CD4-positive, alpha-beta memory T cell (primary cell): ENCODE measurements around the gene KLK4. TPM values are rescaled to one million over a fixed set of nuclear protein-coding genes. Genes with fewer than 3 reads are reported as not detected.
A peak's percentile ranks its signal among the peaks of the same experiment; 100 is the strongest.

Experiments used
- CTCF ChIA-PET: fragments of 350-600 bp; sonication (Branson Sonifier 250); formaldehyde crosslinking; loops from one replicate; lab custom pipeline; 2021; ENCODE audit warnings: inconsistent platforms; ENCODE audit not compliant: partially characterized antibody; lab: Charles Lee
- POLR2A ChIA-PET: fragments of 350-600 bp; sonication (Branson Sonifier 250); formaldehyde crosslinking; loops from one replicate; lab custom pipeline; 2021; ENCODE audit not compliant: partially characterized antibody; lab: Charles Lee
- DNase-seq, 5 donors: peaks; one replicate each; pipeline versions ENCODE4 v3.0.0 to v3.0.0-alpha.2; 2020 to 2022; ENCODE audit warnings: mixed read lengths in 1 of 5
- H3K27ac ChIP-seq: one replicate; pipeline ENCODE4 v1.7.0; 2013; ENCODE audit warnings: low read depth, low read length
- H3K27me3 ChIP-seq: 2 replicates; pipeline ENCODE4 v1.7.0; 2013; ENCODE audit warnings: mild to moderate bottlenecking, low read length, moderate library complexity; ENCODE audit not compliant: insufficient read depth
- H3K36me3 ChIP-seq: 2 replicates; pipeline ENCODE4 v1.7.0; 2013; ENCODE audit warnings: mild to moderate bottlenecking, low read length, moderate library complexity; ENCODE audit not compliant: insufficient read depth
- H3K4me1 ChIP-seq: 2 replicates; pipeline ENCODE4 v1.7.0; 2013; ENCODE audit warnings: mild to moderate bottlenecking, low read length, moderate library complexity; ENCODE audit not compliant: insufficient read depth
- H3K4me3 ChIP-seq, 2 donors: one replicate each; pipeline ENCODE4 v1.7.0; 2013; ENCODE audit warnings: low read length in 2 of 2, mild to moderate bottlenecking in 1 of 2
- H3K9me3 ChIP-seq, 2 donors: one replicate each; pipeline ENCODE4 v1.7.0; 2013; ENCODE audit warnings: low read length in 2 of 2, control low read depth in 1 of 2; ENCODE audit not compliant: control insufficient read depth in 1 of 2
- H3K27ac Mint-ChIP-seq, 7 donors: one replicate each; pipeline ENCODE4 v1.8.0; 2020 to 2021; ENCODE audit warnings: mixed read lengths in 7 of 7, mild to moderate bottlenecking in 6 of 7, inconsistent platforms in 3 of 7, moderate library complexity in 3 of 7
- H3K27me3 Mint-ChIP-seq, 2 donors: one replicate each; pipeline ENCODE4 v1.8.0; 2020 to 2021; ENCODE audit warnings: mixed read lengths in 2 of 2
- H3K36me3 Mint-ChIP-seq, 2 donors: one replicate each; pipeline ENCODE4 v1.8.0; 2020 to 2021; ENCODE audit warnings: mixed read lengths in 2 of 2, inconsistent platforms in 1 of 2, mild to moderate bottlenecking in 1 of 2
- H3K4me1 Mint-ChIP-seq, 4 donors: one replicate each; pipeline ENCODE4 v1.8.0; 2020 to 2021; ENCODE audit warnings: mixed read lengths in 4 of 4, mild to moderate bottlenecking in 1 of 4
- H3K4me3 Mint-ChIP-seq, 8 donors: one replicate each; pipeline ENCODE4 v1.8.0; 2020 to 2021; ENCODE audit warnings: mixed read lengths in 8 of 8, mild to moderate bottlenecking in 7 of 8, moderate library complexity in 6 of 8, inconsistent platforms in 3 of 8
- H3K9me3 Mint-ChIP-seq, 8 donors: one replicate each; pipeline ENCODE4 v1.8.0; 2020 to 2021; ENCODE audit warnings: mixed read lengths in 8 of 8, mild to moderate bottlenecking in 5 of 8, inconsistent platforms in 3 of 8, moderate library complexity in 1 of 8
- intact Hi-C: fragments of 100-400 bp; cut with micrococcal nuclease; formaldehyde crosslinking; loops from one replicate; pipeline ENCODE4 v1.15.1; 2023
- polyA plus RNA-seq, 2 donors: library from polyadenylated mRNA; unstranded; fragments of 300-500 nt; fragmentation: Illumina TruSeq; gene quantifications; one replicate each; pipeline ENCODE4 v1.2.3, GENCODE V29; 2021
- total RNA-seq, 2 experiments: library from RNA; stranded (reverse); gene quantifications; one replicate each; pipeline ENCODE4 v1.2.3, GENCODE V29; 2021

The KLK4 gene
- total and polyA plus RNA-seq, 4 experiments from 2014 or later = not detected

- ChIA-PET CTCF (no interaction called here), POLR2A (no interaction called here)
- Mint-ChIP-seq H3K27me3 (peaks cover 28 to 31% of the 10 kb centered on the region in 2 donors), H3K4me3 (no peak overlapping the region), H3K4me1 (peaks cover 0 to 4% (median 3%) of the 10 kb centered on the region in 4 donors), H3K9me3 (no peaks in the 10 kb centered on the region), H3K27ac (no peak overlapping the region), H3K36me3 (no peaks in the 10 kb centered on the region)
- intact Hi-C loops = loop anchor here (10.0 kb wide), 1 partner anchor 166 kb away; no protein-coding TSS in a partner anchor
- no peaks in the 10 kb centered on the region for H3K4me1 ChIP-seq
- H3K27me3 ChIP-seq = no peaks in the 10 kb centered on the region
- no peaks in the 10 kb centered on the region for H3K36me3 ChIP-seq
- no peak for DNase-seq
- no peaks in the 10 kb centered on the region for H3K9me3 ChIP-seq
- H3K4me3 ChIP-seq = no peak overlapping the region
- no peak overlapping the region for H3K27ac ChIP-seq
These were observed 17.6 kb upstream of the KLK4 start for GRCh38 chr19:50928831-50929230.

DNA sequence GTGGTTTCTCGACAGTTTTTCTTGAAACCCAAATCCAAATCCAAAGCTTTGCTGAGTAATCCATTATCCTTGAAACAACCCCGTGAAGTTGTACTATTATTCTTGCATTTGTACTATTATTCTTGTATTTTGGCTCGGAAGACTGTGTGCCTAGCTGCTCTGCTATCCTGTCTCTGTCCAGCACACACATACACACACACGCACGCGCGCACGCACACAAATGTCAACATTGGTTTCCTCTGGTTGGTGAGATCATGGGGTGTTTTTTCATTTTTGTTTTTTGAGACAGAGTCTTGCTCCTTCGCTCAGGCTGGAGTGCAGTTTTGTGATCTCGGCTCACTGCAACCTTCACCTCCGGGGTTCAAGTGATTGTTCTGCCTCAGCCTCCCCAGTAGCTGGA is 14.9 kb upstream of the KLK4 start:
- Mint-ChIP-seq H3K27ac (no peak overlapping the region), H3K4me3 (no peak overlapping the region), H3K27me3 (peaks cover 31% of the 10 kb centered on the region in 2 donors), H3K36me3 (no peaks in the 10 kb centered on the region), H3K4me1 (peaks cover 7 to 13% (median 9%) of the 10 kb centered on the region in 4 donors), H3K9me3 (no peaks in the 10 kb centered on the region)
- DNase-seq = no peak
- ChIA-PET CTCF (interaction anchor here (0.8 to 4.9 kb wide), 3 partner anchors 9 to 21 kb away, joined by 3 to 23 read pairs (median 3); no protein-coding TSS in a partner anchor), POLR2A (no interaction called here)
- Histone ChIP-seq H3K4me1 (peaks cover 5% of the 10 kb centered on the region), H3K27me3 (no peaks in the 10 kb centered on the region), H3K4me3 (no peak overlapping the region), H3K36me3 (no peaks in the 10 kb centered on the region), H3K9me3 (no peaks in the 10 kb centered on the region), H3K27ac (no peak overlapping the region)
- intact Hi-C loops = loop anchor here (10.0 kb wide), 1 partner anchor 169 kb away; no protein-coding TSS in a partner anchor

DNA sequence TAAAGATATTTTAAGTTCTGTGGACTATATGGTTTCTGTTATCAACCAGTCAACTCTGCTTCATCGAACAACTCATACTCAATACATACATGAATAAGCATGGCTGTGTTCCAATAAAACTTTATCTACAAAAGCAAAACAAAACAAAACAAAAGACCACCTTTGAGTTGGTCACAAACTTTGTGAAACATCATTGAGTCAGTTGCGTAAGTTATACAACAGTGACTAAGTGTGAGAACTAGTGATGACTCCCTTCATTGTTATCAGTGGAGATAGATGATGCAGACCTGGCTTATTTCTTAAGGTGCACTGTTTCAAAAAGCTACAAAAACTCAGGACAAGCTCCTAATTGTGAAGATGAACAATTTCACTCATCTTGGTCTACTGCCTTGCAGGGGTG is 14.5 kb upstream of the KLK4 start:
- intact Hi-C loops = loop anchor here (10.0 kb wide), 1 partner anchor 169 kb away; no protein-coding TSS in a partner anchor
- H3K9me3 ChIP-seq = no peaks in the 10 kb centered on the region

DNA sequence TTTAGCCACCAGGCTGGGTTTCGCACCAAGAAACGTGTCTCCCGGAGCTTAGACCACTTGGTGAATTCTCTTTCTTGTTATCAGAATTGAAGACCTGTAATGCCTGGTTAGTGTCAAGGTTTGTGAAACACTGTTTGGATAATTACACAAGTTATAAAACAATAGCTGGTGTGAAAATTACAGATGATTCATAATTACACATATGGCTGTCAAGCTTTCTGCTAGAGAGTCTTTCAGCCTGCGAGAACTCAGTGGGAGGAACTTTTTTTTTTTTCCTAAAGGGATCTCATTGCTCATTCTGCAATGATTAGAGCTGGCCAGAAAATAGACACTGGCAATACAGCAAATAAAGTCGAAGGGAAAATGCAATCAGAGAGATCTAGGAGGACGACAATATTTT is 13.4 kb upstream of the KLK4 start:
- no peak overlapping the region for H3K27ac Mint-ChIP-seq
- no peaks in the 10 kb centered on the region for H3K27me3 ChIP-seq
- H3K4me3 ChIP-seq = no peak overlapping the region
- DNase-seq = no peak
- no peak overlapping the region for H3K27ac ChIP-seq
- peaks cover 4 to 10% (median 7%) of the 10 kb centered on the region in 4 donors for H3K4me1 Mint-ChIP-seq
- H3K9me3 Mint-ChIP-seq = peaks cover 0 to 2% (median 0%) of the 10 kb centered on the region in 8 donors
- peaks cover 5% of the 10 kb centered on the region for H3K4me1 ChIP-seq
- ChIA-PET POLR2A (no interaction called here), CTCF (interaction anchor here (1.8 to 4.9 kb wide), 2 partner anchors 10 to 19 kb away, joined by 5 to 23 read pairs; no protein-coding TSS in a partner anchor)
- H3K27me3 Mint-ChIP-seq = peaks cover 29 to 34% of the 10 kb centered on the region in 2 donors
- no peaks in the 10 kb centered on the region for H3K36me3 ChIP-seq
- H3K4me3 Mint-ChIP-seq = no peak overlapping the region
- intact Hi-C loops = loop anchor here (5.0 to 10.0 kb wide), 2 partner anchors 170 to 217 kb away; no protein-coding TSS in a partner anchor
- no peaks in the 10 kb centered on the region for H3K36me3 Mint-ChIP-seq
- H3K9me3 ChIP-seq = no peaks in the 10 kb centered on the region

More for the DNA sequence above, 14.5 kb upstream of the KLK4 start:
- no peaks in the 10 kb centered on the region for H3K36me3 Mint-ChIP-seq
- DNase-seq = no peak
- Histone ChIP-seq H3K36me3 (no peaks in the 10 kb centered on the region), H3K4me3 (no peak overlapping the region), H3K4me1 (peaks cover 5% of the 10 kb centered on the region), H3K27ac (no peak overlapping the region), H3K27me3 (no peaks in the 10 kb centered on the region)
- H3K4me3 Mint-ChIP-seq = no peak overlapping the region
- no peak overlapping the region for H3K27ac Mint-ChIP-seq
- ChIA-PET CTCF (interaction anchor here (0.8 to 4.9 kb wide), 3 partner anchors 9 to 21 kb away, joined by 3 to 23 read pairs (median 3); no protein-coding TSS in a partner anchor), POLR2A (no interaction called here)
- H3K9me3 Mint-ChIP-seq = no peaks in the 10 kb centered on the region
- peaks cover 28 to 33% of the 10 kb centered on the region in 2 donors for H3K27me3 Mint-ChIP-seq
- peaks cover 7 to 13% (median 9%) of the 10 kb centered on the region in 4 donors for H3K4me1 Mint-ChIP-seq

- H3K27me3 ChIP-seq = no peaks in the 10 kb centered on the region
- H3K4me1 Mint-ChIP-seq = peaks cover 4 to 10% (median 7%) of the 10 kb centered on the region in 4 donors
- H3K27me3 Mint-ChIP-seq = peaks cover 35 to 38% of the 10 kb centered on the region in 2 donors
- H3K36me3 ChIP-seq = no peaks in the 10 kb centered on the region
- H3K27ac Mint-ChIP-seq = peak overlapping the region in 1 of 7 donors; percentile 55
- DNase-seq = peak; percentile 64 to 71 (median 68)
- peaks cover 5% of the 10 kb centered on the region for H3K4me1 ChIP-seq
- no peak overlapping the region for H3K4me3 ChIP-seq
- no peak overlapping the region for H3K27ac ChIP-seq
- H3K9me3 ChIP-seq = no peaks in the 10 kb centered on the region
- H3K36me3 Mint-ChIP-seq = no peaks in the 10 kb centered on the region
- peaks cover 0 to 2% (median 0%) of the 10 kb centered on the region in 8 donors for H3K9me3 Mint-ChIP-seq
- ChIA-PET POLR2A (interaction anchor here (0.8 kb wide), 1 partner anchor 565 kb away, joined by 3 read pairs; no protein-coding TSS in a partner anchor), CTCF (interaction anchor here (0.6 to 4.9 kb wide), 11 partner anchors 9 to 565 kb away, joined by 3 to 23 read pairs (median 5); no protein-coding TSS in a partner anchor)
- intact Hi-C loops = loop anchor here (1.0 to 10.0 kb wide), 3 partner anchors 172 to 385 kb away; no protein-coding TSS in a partner anchor
- no peak overlapping the region for H3K4me3 Mint-ChIP-seq
These were observed 11.2 kb upstream of the KLK4 start for GRCh38 chr19:50922317-50922853.

- Mint-ChIP-seq H3K4me3 (no peak overlapping the region), H3K9me3 (peaks cover 0 to 2% (median 0%) of the 10 kb centered on the region in 8 donors), H3K27ac (peak overlapping the region in 2 of 7 donors; percentile 23 to 55), H3K27me3 (peaks cover 34 to 40% of the 10 kb centered on the region in 2 donors), H3K4me1 (peaks cover 4 to 10% (median 7%) of the 10 kb centered on the region in 4 donors), H3K36me3 (no peaks in the 10 kb centered on the region)
- Histone ChIP-seq H3K9me3 (no peaks in the 10 kb centered on the region), H3K36me3 (no peaks in the 10 kb centered on the region), H3K4me1 (peaks cover 5% of the 10 kb centered on the region), H3K27me3 (no peaks in the 10 kb centered on the region), H3K4me3 (no peak overlapping the region), H3K27ac (no peak overlapping the region)
- intact Hi-C loops = loop anchor here (1.0 to 10.0 kb wide), 3 partner anchors 173 to 384 kb away; no protein-coding TSS in a partner anchor
- POLR2A ChIA-PET = interaction anchor here (0.8 kb wide), 1 partner anchor 565 kb away, joined by 3 read pairs; no protein-coding TSS in a partner anchor
- CTCF ChIA-PET = interaction anchor here (0.6 to 4.9 kb wide), 11 partner anchors 9 to 564 kb away, joined by 3 to 23 read pairs (median 5); no protein-coding TSS in a partner anchor
- no peak for DNase-seq
These were observed 10.5 kb upstream of the KLK4 start for GRCh38 chr19:50921426-50922316.
